ENCODE data around the gene TRPC3.

Gene TRPC3

DNA sequence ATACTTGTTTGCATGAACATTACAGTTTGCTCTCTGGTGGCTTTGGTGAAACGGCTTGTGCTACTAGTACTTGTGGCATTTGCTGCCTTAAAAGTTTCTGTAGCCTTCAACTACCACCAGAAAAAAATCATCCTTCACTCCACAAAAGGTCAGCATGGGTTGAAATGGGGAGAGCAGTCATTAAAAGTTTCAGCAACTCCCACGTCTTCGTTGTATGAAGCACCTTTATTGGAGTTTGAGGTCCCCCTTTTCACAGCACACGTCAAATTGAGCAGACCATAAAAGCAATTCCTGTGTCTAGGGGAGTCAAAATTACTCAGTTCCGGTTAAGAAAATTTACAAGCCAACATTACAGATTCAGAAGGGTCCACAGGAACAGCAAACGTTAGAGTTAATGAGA is 105.2 kb downstream of the TRPC3 start:
- Histone ChIP-seq H3K4me3 (no peak overlapping the region), H3K36me3 (peaks cover 32% of the 10 kb centered on the region), H3K4me2 (no peak overlapping the region), H4K20me1 (no peaks in the 10 kb centered on the region), H3K27me3 (no peaks in the 10 kb centered on the region), H3K4me1 (no peaks in the 10 kb centered on the region), H3K9me3 (no peaks in the 10 kb centered on the region), H3K9ac (no peak overlapping the region), H3K27ac (no peak overlapping the region)
- TF ChIP-seq Cebpa-rat (IDR thresholded peaks at IDR 0.05) = no peak

DNA sequence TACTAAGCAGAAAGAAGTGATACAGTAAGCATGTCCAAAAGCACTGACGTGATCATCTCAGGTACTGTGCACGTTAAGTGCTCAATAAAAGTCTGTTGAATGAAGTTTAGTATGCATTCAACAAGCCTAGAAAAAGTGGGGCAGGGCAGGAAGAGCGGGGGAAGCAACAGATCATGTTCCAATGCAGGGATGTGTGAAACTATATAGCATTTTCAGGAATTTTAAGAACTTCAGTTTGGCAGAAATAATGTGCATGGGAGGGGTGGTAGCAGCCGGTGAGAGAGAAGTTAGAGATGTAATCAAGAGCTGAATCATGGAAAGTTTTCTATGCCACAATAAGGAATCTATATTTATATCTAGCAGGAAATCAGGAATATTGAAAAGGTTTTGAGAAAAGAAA is 109.0 kb downstream of the TRPC3 start:
- Histone ChIP-seq H3K9me3 (no peaks in the 10 kb centered on the region), H3K36me3 (peaks cover 34% of the 10 kb centered on the region), H4K20me1 (no peaks in the 10 kb centered on the region)

DNA sequence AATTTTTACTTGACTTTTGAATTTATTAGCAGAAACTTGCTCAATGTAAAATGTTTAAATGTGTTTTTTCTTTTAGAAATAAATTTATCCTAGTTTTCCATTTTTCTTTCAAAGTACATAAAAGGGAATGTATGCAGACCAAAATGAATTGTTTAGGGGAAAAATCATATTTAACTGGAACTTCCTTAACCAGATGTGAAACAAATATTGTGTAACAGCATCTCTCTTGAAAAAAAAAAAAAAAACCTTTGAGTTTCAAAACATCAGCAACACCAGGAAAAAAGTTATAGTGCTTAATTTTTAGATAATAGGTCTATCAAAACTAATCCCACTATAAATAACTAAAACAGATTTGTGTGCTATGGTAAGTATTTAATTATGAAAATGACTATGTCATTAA is 113.7 kb downstream of the TRPC3 start:
- H3K9ac ChIP-seq = no peak overlapping the region
- no peak for TF ChIP-seq Cebpa-rat (IDR thresholded peaks at IDR 0.05)
- no peaks in the 10 kb centered on the region for H3K4me1 ChIP-seq
- H3K4me2 ChIP-seq = no peak overlapping the region
- H3K27ac ChIP-seq = no peak overlapping the region
- no peaks in the 10 kb centered on the region for H4K20me1 ChIP-seq
- peaks cover 24% of the 10 kb centered on the region for H3K36me3 ChIP-seq
- no peaks in the 10 kb centered on the region for H3K9me3 ChIP-seq
- no peaks in the 10 kb centered on the region for H3K27me3 ChIP-seq
- H3K4me3 ChIP-seq = no peak overlapping the region

More for the DNA sequence above, 109.0 kb downstream of the TRPC3 start:
- no peak overlapping the region for H3K4me3 ChIP-seq
- H3K4me2 ChIP-seq = no peak overlapping the region
- no peak for TF ChIP-seq Cebpa-rat (IDR thresholded peaks at IDR 0.05)
- no peaks in the 10 kb centered on the region for H3K4me1 ChIP-seq
- H3K27ac ChIP-seq = no peak overlapping the region
- no peaks in the 10 kb centered on the region for H3K27me3 ChIP-seq
- H3K9ac ChIP-seq = no peak overlapping the region

DNA sequence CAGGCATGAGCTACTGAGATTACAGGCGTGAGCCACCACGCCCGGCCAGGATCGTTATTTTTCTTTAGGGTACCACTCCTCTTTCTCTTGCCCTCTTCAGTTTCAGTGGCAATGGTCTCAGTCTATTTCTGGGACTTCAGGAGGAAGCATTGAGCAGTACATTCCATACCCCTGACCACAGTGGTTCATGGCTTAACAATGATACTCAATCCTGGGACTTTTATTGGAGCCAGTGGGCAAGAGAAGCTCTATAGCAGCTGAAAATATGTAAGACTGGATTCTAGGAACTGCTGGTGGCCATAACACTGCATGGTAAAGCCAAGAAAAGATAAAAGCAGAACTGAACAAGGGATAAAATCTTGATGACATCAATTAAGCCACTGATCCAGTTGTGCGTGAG is 122.3 kb downstream of the TRPC3 start:
- Histone ChIP-seq H3K36me3 (peaks cover 36% of the 10 kb centered on the region), H3K9ac (no peak overlapping the region), H3K4me2 (no peak overlapping the region), H3K27ac (no peak overlapping the region), H3K9me3 (no peaks in the 10 kb centered on the region), H3K27me3 (no peaks in the 10 kb centered on the region), H3K4me1 (no peaks in the 10 kb centered on the region), H4K20me1 (no peaks in the 10 kb centered on the region), H3K4me3 (no peak overlapping the region)
- TF ChIP-seq Cebpa-rat (IDR thresholded peaks at IDR 0.05) = no peak

Data from BLaER1 (cell line).